ENCODE measurements around the gene PLEKHM2. TPM values are rescaled to one million over a fixed set of nuclear protein-coding genes. Genes with fewer than 3 reads are reported as not detected.
A peak's percentile ranks its signal among the peaks of the same experiment; 100 is the strongest.

Gene PLEKHM2
- total RNA-seq, 3 donors from 2014 or later (not counting 1 experiment from before 2014, with no cell fraction given): 47.8 to 61.0 (median 50.9) TPM

- ATAC-seq: no peak
- 81% methylated on average over 15 of the region's 15 CpGs for WGBS (ENCODE audit: insufficient coverage)
Observed at GRCh38 chr1:15764890-15765289, 80.8 kb downstream of the PLEKHM2 start.

DNA sequence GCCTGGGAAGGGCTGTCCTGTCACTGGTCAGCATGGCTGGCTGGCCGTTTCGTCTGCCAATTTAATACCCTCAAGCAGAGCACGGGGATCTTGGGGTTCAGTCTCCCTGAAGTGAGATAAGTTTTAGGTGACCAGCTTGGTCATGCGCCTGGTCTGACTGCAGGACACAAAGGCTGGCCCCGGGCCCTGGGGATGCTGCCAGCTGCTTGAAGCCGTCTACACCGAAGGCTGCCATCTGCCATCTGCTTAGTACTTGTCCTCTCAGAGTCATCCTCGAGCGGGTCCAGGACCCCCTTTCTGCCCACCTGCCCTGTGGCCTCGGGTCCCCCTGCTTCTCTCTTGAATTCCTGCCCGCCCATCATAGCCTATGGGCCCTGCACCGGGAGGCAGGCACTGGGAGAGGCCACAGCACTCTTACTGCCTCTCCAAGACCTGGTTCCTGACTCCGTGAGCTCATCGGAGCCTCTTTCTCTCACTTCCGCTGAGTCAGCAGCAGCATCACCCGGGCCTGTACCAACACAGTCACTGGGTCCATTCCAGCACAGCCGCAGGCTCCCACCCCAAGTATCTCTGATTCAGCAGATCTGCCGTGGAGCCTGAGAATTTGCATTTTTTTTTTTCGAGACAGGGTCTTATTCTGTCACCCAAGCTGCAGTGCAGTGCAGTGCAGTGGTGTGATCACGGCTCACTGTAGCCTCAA, 81.5 kb downstream of the PLEKHM2 start:
- H3K27me3 ChIP-seq (ENCODE audit: control insufficient read depth, insufficient read depth, low read length): peaks cover 3% of the 10 kb centered on the region
- no peaks in the 10 kb centered on the region for H3K9me3 ChIP-seq (ENCODE audit: control insufficient read depth, insufficient read depth, low read length)
- no peaks in the 10 kb centered on the region for H3K36me3 ChIP-seq (ENCODE audit: control insufficient read depth, insufficient read depth, low read length)
- peaks cover 22 to 23% of the 10 kb centered on the region in 2 donors for H3K27me3 Mint-ChIP-seq (ENCODE audit: low read depth in 2 of 2)
- no peak overlapping the region for H3K4me3 Mint-ChIP-seq
- DNase-seq (no peak), ATAC-seq (no peak)
- H3K4me1 Mint-ChIP-seq: no peaks in the 10 kb centered on the region
- no peak overlapping the region for H3K4me3 ChIP-seq (ENCODE audit: low read length)
- no peak overlapping the region for H3K27ac ChIP-seq (ENCODE audit: low read length)
- intact Hi-C loops (cut with micrococcal nuclease): no loop called here
- H3K4me1 ChIP-seq (ENCODE audit: control insufficient read depth, insufficient read depth, low read length): no peaks in the 10 kb centered on the region
- H3K36me3 Mint-ChIP-seq: no peaks in the 10 kb centered on the region
- no peak for TF ChIP-seq CTCF (IDR thresholded peaks at IDR 0.05)
- WGBS (ENCODE audit: insufficient coverage): 86% methylated on average over 20 of the region's 20 CpGs
- no peak overlapping the region for H3K27ac Mint-ChIP-seq
- H3K9me3 Mint-ChIP-seq: no peaks in the 10 kb centered on the region

More at GRCh38 chr1:15764890-15765289, 80.8 kb downstream of the PLEKHM2 start:
- no peak overlapping the region for H3K27ac Mint-ChIP-seq
- H3K36me3 ChIP-seq (ENCODE audit: control insufficient read depth, insufficient read depth, low read length): no peaks in the 10 kb centered on the region
- no peaks in the 10 kb centered on the region for H3K4me1 ChIP-seq (ENCODE audit: control insufficient read depth, insufficient read depth, low read length)
- no peak overlapping the region for H3K27ac ChIP-seq (ENCODE audit: low read length)
- no peak for DNase-seq
- H3K9me3 ChIP-seq (ENCODE audit: control insufficient read depth, insufficient read depth, low read length): no peaks in the 10 kb centered on the region
- TF ChIP-seq CTCF (IDR thresholded peaks at IDR 0.05): no peak
- H3K4me3 Mint-ChIP-seq: no peak overlapping the region
- no peaks in the 10 kb centered on the region for H3K4me1 Mint-ChIP-seq
- H3K36me3 Mint-ChIP-seq: no peaks in the 10 kb centered on the region
- H3K4me3 ChIP-seq (ENCODE audit: low read length): no peak overlapping the region
- H3K27me3 ChIP-seq (ENCODE audit: control insufficient read depth, insufficient read depth, low read length): peaks cover 6% of the 10 kb centered on the region
- H3K9me3 Mint-ChIP-seq: no peaks in the 10 kb centered on the region
- peaks cover 23 to 25% of the 10 kb centered on the region in 2 donors for H3K27me3 Mint-ChIP-seq (ENCODE audit: low read depth in 2 of 2)
- intact Hi-C loops (cut with micrococcal nuclease): no loop called here

DNA sequence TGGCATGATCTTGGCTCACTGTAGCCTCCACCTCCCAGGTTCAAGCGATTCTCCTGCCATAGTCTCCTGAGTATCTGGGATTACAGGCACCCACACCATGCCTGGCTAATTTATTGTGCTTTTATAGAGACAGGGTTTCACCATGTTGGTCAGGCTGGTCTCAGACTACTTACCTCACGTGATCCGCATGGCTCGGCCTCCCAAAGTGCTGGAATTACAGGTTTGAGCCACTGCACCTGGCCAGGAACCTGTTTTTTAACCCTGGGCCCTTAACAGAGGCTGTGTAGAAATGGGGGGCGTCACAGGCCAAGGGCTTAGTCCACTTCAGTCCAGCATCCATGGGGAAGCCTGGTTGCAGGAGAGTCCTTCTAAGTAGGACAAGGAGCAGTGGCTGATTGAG, 83.8 kb downstream of the PLEKHM2 start:
- Histone ChIP-seq H3K4me1 (ENCODE audit: control insufficient read depth, insufficient read depth, low read length) (no peaks in the 10 kb centered on the region), H3K27ac (ENCODE audit: low read length) (no peak overlapping the region), H3K36me3 (ENCODE audit: control insufficient read depth, insufficient read depth, low read length) (no peaks in the 10 kb centered on the region), H3K27me3 (ENCODE audit: control insufficient read depth, insufficient read depth, low read length) (no peaks in the 10 kb centered on the region), H3K9me3 (ENCODE audit: control insufficient read depth, insufficient read depth, low read length) (no peaks in the 10 kb centered on the region), H3K4me3 (ENCODE audit: low read length) (no peak overlapping the region)
- H3K4me1 Mint-ChIP-seq: no peaks in the 10 kb centered on the region
- H3K4me3 Mint-ChIP-seq: no peak overlapping the region
- no peak overlapping the region for H3K27ac Mint-ChIP-seq
- H3K36me3 Mint-ChIP-seq: no peaks in the 10 kb centered on the region
- DNase-seq (no peak), ATAC-seq (no peak)
- intact Hi-C loops (cut with micrococcal nuclease): no loop called here
- H3K27me3 Mint-ChIP-seq (ENCODE audit: low read depth in 2 of 2): peaks cover 13 to 17% of the 10 kb centered on the region in 2 donors
- TF ChIP-seq CTCF (IDR thresholded peaks at IDR 0.05): no peak
- 90% methylated on average over 5 of the region's 5 CpGs for WGBS (ENCODE audit: insufficient coverage)
- H3K9me3 Mint-ChIP-seq: no peaks in the 10 kb centered on the region

DNA sequence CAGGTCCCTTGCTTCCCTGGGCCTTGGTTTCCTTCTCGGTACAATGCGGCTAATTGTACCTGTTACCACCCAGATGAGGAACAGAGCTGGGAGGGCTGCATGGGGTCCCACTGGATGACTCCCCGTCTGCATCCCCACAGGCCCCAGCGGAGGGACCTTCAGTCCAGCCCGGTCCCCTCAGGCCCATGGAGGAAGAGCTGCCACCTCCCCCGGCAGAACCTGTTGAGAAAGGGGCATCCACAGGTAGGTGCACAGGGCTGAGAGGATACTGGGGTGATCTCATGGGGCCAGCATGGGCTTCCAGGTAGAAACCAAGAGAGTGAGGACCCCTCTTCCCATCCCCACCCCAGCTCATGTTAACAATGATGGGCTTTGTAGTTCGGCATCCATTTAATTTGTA, 84.3 kb downstream of the PLEKHM2 start:
- Histone ChIP-seq H3K4me3 (ENCODE audit: low read length) (no peak overlapping the region), H3K4me1 (ENCODE audit: control insufficient read depth, insufficient read depth, low read length) (no peaks in the 10 kb centered on the region), H3K9me3 (ENCODE audit: control insufficient read depth, insufficient read depth, low read length) (no peaks in the 10 kb centered on the region), H3K36me3 (ENCODE audit: control insufficient read depth, insufficient read depth, low read length) (no peaks in the 10 kb centered on the region), H3K27me3 (ENCODE audit: control insufficient read depth, insufficient read depth, low read length) (no peaks in the 10 kb centered on the region), H3K27ac (ENCODE audit: low read length) (no peak overlapping the region)
- peak in 1 of 3 donors; percentile 25 for ATAC-seq
- no peak for TF ChIP-seq CTCF (IDR thresholded peaks at IDR 0.05)
- intact Hi-C loops (cut with micrococcal nuclease): no loop called here
- no peaks in the 10 kb centered on the region for H3K4me1 Mint-ChIP-seq
- H3K36me3 Mint-ChIP-seq: no peaks in the 10 kb centered on the region
- H3K27me3 Mint-ChIP-seq (ENCODE audit: low read depth in 2 of 2): peaks cover 13 to 17% of the 10 kb centered on the region in 2 donors
- H3K9me3 Mint-ChIP-seq: no peaks in the 10 kb centered on the region
- no peak overlapping the region for H3K27ac Mint-ChIP-seq
- H3K4me3 Mint-ChIP-seq: no peak overlapping the region
- no peak for DNase-seq
- 97% methylated on average over 6 of the region's 7 CpGs for WGBS (ENCODE audit: insufficient coverage)
